ENCODE results near the gene NTSR1.

DNA sequence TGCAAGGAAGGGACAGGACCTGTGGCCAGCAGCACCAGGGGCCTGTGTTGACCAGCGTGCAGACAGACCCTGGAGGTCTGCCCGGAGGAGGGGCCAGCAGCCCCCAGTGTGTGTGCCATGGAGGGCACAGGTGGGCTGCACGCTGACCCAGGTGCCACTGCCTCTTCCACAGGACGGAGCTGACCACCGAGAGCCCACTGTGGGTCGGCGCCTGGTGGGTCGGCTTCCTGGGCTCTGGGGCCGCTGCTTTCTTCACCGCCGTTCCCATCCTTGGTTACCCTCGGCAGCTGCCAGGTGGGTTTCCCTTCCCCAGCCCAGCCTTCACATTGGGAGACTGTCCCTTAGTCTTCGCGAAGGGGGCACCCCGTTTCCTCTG, 48.4 kb upstream of the NTSR1 start:
- TF ChIP-seq, protein P1, sequence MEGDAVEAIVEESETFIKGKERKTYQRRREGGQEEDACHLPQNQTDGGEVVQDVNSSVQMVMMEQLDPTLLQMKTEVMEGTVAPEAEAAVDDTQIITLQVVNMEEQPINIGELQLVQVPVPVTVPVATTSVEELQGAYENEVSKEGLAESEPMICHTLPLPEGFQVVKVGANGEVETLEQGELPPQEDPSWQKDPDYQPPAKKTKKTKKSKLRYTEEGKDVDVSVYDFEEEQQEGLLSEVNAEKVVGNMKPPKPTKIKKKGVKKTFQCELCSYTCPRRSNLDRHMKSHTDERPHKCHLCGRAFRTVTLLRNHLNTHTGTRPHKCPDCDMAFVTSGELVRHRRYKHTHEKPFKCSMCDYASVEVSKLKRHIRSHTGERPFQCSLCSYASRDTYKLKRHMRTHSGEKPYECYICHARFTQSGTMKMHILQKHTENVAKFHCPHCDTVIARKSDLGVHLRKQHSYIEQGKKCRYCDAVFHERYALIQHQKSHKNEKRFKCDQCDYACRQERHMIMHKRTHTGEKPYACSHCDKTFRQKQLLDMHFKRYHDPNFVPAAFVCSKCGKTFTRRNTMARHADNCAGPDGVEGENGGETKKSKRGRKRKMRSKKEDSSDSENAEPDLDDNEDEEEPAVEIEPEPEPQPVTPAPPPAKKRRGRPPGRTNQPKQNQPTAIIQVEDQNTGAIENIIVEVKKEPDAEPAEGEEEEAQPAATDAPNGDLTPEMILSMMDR (conservative IDR thresholded peaks at IDR 0.05; ENCODE audit: low read length), result no peak
- TF ChIP-seq EZH2phosphoT487 (IDR thresholded peaks at IDR 0.05; ENCODE audit: borderline replicate concordance), result no peak

All from Loucy (cell line).